Endothelial cell of umbilical vein (primary cell): Measurements from ENCODE around the gene PDIA5.

Source experiments
- CTCF ChIP-seq, 2 donors: IDR thresholded peaks; 1 replicate in 1 of 2; 2 replicates in 1 of 2; pipeline ENCODE4 v1.5.1; 2011; ENCODE audit warnings: low read length in 2 of 2, mild to moderate bottlenecking in 2 of 2, moderate library complexity in 2 of 2, control low read depth in 1 of 2, inconsistent platforms in 1 of 2, low read depth in 1 of 2; ENCODE audit not compliant: insufficient read depth in 1 of 2; ENCODE audit errors: extremely low read depth in 1 of 2
- EZH2 ChIP-seq: IDR thresholded peaks from 2 replicates; pipeline ENCODE4 v1.6.1; 2012; ENCODE audit warnings: borderline replicate concordance, low read depth, mild to moderate bottlenecking, moderate library complexity, low read length, inconsistent platforms; ENCODE audit not compliant: severe bottlenecking
- GATA2 ChIP-seq: IDR thresholded peaks from 2 replicates; pipeline ENCODE4 v1.7.0; 2011; ENCODE audit warnings: low read depth, mild to moderate bottlenecking, moderate library complexity, mixed read lengths, low read length; ENCODE audit not compliant: insufficient read length, insufficient read depth
- MAX ChIP-seq: IDR thresholded peaks from 2 replicates; pipeline ENCODE4 v1.6.1; 2011; ENCODE audit not compliant: insufficient read depth, insufficient read length
- POLR2A ChIP-seq: IDR thresholded peaks from 2 replicates; pipeline ENCODE4 v1.6.1; 2012; ENCODE audit warnings: low read depth, mild to moderate bottlenecking, control low read depth, low read length

- TF ChIP-seq CTCF (IDR thresholded peaks at IDR 0.05; ENCODE audit: extremely low read depth in 1 of 2, insufficient read depth in 1 of 2, low read depth in 1 of 2, low read length in 2 of 2) (no peak), GATA2 (no peak), POLR2A (no peak), MAX (no peak), EZH2 (no peak)
These were observed 62.7 kb downstream of the PDIA5 start for GRCh38 chr3:123129532-123129931.
